ENCODE data around the gene ABCC4. TPM values are rescaled to one million over a fixed set of nuclear protein-coding genes. Genes with fewer than 3 reads are reported as not detected.
A peak's percentile ranks its signal among the peaks of the same experiment; 100 is the strongest.

Gene ABCC4, protein sequence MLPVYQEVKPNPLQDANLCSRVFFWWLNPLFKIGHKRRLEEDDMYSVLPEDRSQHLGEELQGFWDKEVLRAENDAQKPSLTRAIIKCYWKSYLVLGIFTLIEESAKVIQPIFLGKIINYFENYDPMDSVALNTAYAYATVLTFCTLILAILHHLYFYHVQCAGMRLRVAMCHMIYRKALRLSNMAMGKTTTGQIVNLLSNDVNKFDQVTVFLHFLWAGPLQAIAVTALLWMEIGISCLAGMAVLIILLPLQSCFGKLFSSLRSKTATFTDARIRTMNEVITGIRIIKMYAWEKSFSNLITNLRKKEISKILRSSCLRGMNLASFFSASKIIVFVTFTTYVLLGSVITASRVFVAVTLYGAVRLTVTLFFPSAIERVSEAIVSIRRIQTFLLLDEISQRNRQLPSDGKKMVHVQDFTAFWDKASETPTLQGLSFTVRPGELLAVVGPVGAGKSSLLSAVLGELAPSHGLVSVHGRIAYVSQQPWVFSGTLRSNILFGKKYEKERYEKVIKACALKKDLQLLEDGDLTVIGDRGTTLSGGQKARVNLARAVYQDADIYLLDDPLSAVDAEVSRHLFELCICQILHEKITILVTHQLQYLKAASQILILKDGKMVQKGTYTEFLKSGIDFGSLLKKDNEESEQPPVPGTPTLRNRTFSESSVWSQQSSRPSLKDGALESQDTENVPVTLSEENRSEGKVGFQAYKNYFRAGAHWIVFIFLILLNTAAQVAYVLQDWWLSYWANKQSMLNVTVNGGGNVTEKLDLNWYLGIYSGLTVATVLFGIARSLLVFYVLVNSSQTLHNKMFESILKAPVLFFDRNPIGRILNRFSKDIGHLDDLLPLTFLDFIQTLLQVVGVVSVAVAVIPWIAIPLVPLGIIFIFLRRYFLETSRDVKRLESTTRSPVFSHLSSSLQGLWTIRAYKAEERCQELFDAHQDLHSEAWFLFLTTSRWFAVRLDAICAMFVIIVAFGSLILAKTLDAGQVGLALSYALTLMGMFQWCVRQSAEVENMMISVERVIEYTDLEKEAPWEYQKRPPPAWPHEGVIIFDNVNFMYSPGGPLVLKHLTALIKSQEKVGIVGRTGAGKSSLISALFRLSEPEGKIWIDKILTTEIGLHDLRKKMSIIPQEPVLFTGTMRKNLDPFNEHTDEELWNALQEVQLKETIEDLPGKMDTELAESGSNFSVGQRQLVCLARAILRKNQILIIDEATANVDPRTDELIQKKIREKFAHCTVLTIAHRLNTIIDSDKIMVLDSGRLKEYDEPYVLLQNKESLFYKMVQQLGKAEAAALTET (N-terminal part only)
- total RNA-seq (ENCODE audit: low replicate concordance): 12.2 and 21.7 TPM in 2 replicates
- long read RNA-seq, full-length matches to known transcripts: 2 of 19 reads
- long read RNA-seq, partial matches to known transcripts: 12 of 19 reads
- long read RNA-seq, other reads (novel, unspliced or antisense): 5 of 19 reads

DNA sequence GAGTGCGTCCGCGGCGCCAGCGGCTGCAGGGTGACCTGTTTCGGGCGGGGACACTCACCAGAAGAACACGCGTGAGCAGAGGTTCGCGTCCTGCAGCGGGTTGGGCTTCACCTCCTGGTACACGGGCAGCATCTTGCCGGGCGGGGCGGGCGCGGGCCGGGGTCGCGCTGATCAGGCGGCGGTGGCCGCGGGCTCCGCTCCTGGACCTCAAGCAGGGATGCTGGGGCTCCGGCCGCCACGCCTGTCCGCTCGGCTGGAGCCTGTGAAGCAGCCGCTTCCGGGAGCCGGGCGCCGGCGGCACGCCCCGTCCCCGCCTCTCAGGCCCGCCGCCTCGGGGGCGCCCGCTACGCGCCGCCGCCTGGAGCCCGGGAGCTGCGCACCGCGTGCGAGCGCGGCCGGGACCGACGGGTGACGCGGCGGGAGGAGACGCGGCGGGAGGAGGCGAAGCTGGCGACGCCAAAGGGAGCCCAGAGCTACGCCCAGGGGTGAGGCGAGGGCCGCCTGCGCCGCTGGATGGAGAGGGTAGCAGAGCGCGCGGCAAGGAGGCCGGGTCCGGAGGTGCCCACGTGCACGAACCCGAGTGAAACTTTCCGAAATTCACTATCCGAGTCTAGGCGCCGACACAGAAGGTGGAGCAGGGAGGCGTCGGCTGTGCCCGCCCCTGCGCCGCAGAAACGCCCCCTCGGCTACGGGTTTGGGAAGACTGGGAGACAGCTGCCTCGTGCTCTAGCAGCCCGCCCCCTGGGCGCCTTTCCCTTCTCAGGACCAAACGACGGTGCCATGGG, at the start of gene ABCC4:
Gene ABCC4, minus strand, starts transcription at position 269 of the 785 bp plus-strand sequence. Its CDS starts 137 bp downstream, at position 132.
- peak; percentile 77 for DNase-seq (ENCODE audit: extremely low spot score, unreplicated experiment)
- Mint-ChIP-seq H3K4me1 (ENCODE audit: unreplicated experiment) (peaks cover 43% of the 10 kb centered on the region), H3K9me3 (peaks cover 4% of the 10 kb centered on the region), H3K27me3 (peaks cover 22% of the 10 kb centered on the region), H3K27ac (peak within 1 kb of the TSS; percentile 87), H3K36me3 (peaks cover 3% of the 10 kb centered on the region), H3K4me3 (peak within 1 kb of the TSS; percentile 93)
- TF ChIP-seq CTCF (conservative IDR thresholded peaks at IDR 0.05): no peak

GRCh38 chr13:95349267-95349666, 48.0 kb upstream of the ABCC4 start:
- TF ChIP-seq CTCF (conservative IDR thresholded peaks at IDR 0.05): no peak
- Mint-ChIP-seq H3K4me3 (no peak overlapping the region), H3K36me3 (no peaks in the 10 kb centered on the region), H3K4me1 (ENCODE audit: unreplicated experiment) (no peaks in the 10 kb centered on the region), H3K9me3 (no peaks in the 10 kb centered on the region), H3K27me3 (no peaks in the 10 kb centered on the region), H3K27ac (no peak overlapping the region)
- DNase-seq (ENCODE audit: extremely low spot score, unreplicated experiment): no peak

DNA sequence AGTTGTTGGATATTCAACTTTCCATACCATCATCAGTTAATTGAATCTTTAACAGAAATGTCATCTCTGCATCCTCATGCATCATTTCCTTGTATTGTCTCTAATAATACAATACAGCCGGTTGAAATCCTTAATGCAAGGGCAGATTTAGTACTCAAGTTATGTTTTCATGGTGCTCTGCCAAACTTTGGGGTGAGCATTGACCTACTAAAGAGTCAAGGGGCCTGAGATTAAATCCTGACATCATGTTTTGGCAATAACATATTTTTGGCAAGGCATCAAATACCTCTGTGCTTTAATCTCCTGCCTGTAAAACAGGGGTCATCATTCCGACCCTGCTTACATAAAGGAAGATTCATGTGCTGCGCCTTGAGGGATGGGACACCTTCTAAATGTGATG, 42.7 kb upstream of the ABCC4 start:
- Mint-ChIP-seq H3K4me1 (ENCODE audit: unreplicated experiment) (no peaks in the 10 kb centered on the region), H3K27ac (no peak overlapping the region), H3K27me3 (peaks cover 3% of the 10 kb centered on the region), H3K4me3 (no peak overlapping the region), H3K36me3 (no peaks in the 10 kb centered on the region), H3K9me3 (no peaks in the 10 kb centered on the region)
- DNase-seq (ENCODE audit: extremely low spot score, unreplicated experiment): no peak
- no peak for TF ChIP-seq CTCF (conservative IDR thresholded peaks at IDR 0.05)

DNA sequence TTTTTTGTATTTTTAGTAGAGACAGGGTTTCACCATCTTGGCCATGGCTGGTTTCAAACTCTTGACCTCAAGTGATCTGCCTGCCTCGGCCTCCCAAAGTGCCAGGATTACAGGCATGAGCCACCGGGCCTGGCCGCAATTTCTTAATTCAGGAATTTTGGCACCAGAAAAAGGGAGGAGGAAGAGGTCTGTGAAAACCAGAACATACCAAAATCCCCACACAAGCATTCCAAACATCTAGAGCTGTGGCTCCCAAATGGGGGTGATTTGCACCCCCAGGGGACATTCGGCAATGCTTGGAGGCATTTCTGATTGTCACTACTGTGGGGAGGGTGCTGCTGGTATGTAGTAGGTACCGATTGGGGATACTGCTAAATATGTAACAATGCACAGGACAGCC, 40.2 kb upstream of the ABCC4 start:
- DNase-seq (ENCODE audit: extremely low spot score, unreplicated experiment): no peak

More for the DNA sequence above, 40.2 kb upstream of the ABCC4 start:
- Mint-ChIP-seq H3K4me3 (no peak overlapping the region), H3K27me3 (peaks cover 3% of the 10 kb centered on the region), H3K9me3 (no peaks in the 10 kb centered on the region), H3K4me1 (ENCODE audit: unreplicated experiment) (no peaks in the 10 kb centered on the region), H3K27ac (no peak overlapping the region), H3K36me3 (no peaks in the 10 kb centered on the region)
- no peak for TF ChIP-seq CTCF (conservative IDR thresholded peaks at IDR 0.05)
